Gastroesophageal sphincter (tissue), 4 donors: ENCODE measurements around the gene ATP10D. TPM values are rescaled to one million over a fixed set of nuclear protein-coding genes. Genes with fewer than 3 reads are reported as not detected.

Source experiments
- ATAC-seq: fragments of 150-250 bp; one replicate; pipeline ENCODE4 v1.9.1; 2016; ENCODE audit warnings: mild to moderate bottlenecking, moderate library complexity
- H3K27ac ChIP-seq, 4 donors: fragments of 200-600 bp; sonication (generic) in 3 of 4; 1 replicate in 3 of 4; 2 replicates in 1 of 4; pipeline ENCODE4 v1.5.1; 2016 to 2019
- H3K27me3 ChIP-seq: fragments of 200-600 bp; sonication (generic); one replicate; pipeline ENCODE4 v1.5.1; 2019
- H3K36me3 ChIP-seq, 2 donors: fragments of 200-600 bp; sonication (generic); one replicate each; pipeline ENCODE4 v1.5.1; 2019; ENCODE audit warnings: control low read depth in 1 of 2
- H3K4me1 ChIP-seq, 3 donors: fragments of 200-600 bp; sonication (generic); 1 replicate in 2 of 3; 2 replicates in 1 of 3; pipeline ENCODE4 v1.5.1; 2016 to 2019; ENCODE audit warnings: control low read depth in 2 of 3
- H3K4me3 ChIP-seq, 2 donors: fragments of 200-600 bp; sonication (generic); one replicate each; pipeline ENCODE4 v1.5.1; 2019; ENCODE audit warnings: mild to moderate bottlenecking in 1 of 2, moderate library complexity in 1 of 2
- H3K9me3 ChIP-seq, 3 donors: fragments of 200-600 bp; sonication (generic); one replicate each; pipeline ENCODE4 v1.5.1; 2017 to 2019; ENCODE audit warnings: control low read depth in 2 of 3
- CTCF ChIP-seq, 4 experiments: fragments of 200-600 bp in 2 of 4; fragments of 450-650 bp in 2 of 4; sonication (generic) in 1 of 4; IDR thresholded peaks; one replicate each; pipeline ENCODE4 v1.5.1; 2017 to 2019; ENCODE audit warnings: antibody characterized with exemption in 4 of 4, mild to moderate bottlenecking in 2 of 4, moderate library complexity in 2 of 4
- EP300 ChIP-seq: sonication (generic); formaldehyde crosslinking; IDR thresholded peaks from one replicate; pipeline ENCODE4 v1.6.1; 2017; ENCODE audit warnings: antibody characterized with exemption, mild to moderate bottlenecking
- POLR2A ChIP-seq, 2 donors: fragments of 450-650 bp; IDR thresholded peaks; one replicate each; pipeline ENCODE4 v1.6.1; 2017; ENCODE audit warnings: antibody characterized with exemption in 2 of 2, mild to moderate bottlenecking in 2 of 2, moderate library complexity in 1 of 2
- POLR2AphosphoS5 ChIP-seq: sonication (generic); formaldehyde crosslinking; IDR thresholded peaks from one replicate; pipeline ENCODE4 v1.6.1; 2017; ENCODE audit warnings: antibody characterized with exemption
- WGBS, 2 donors: methylation state at CpG; one replicate each; pipeline ENCODE4 v1.1.5; 2018; ENCODE audit warnings: low coverage in 1 of 2; 5-methylcytosine and 5-hydroxymethylcytosine counted together
- total RNA-seq, 4 donors: library from RNA; depleted of rRNA; stranded (reverse); fragments of >200 nt; gene quantifications; one replicate each; pipeline ENCODE4 v1.1.0, GENCODE V29; 2016

The ATP10D gene
- total RNA-seq, 4 donors from 2014 or later: 18.2 to 30.2 (median 21.4) TPM

DNA sequence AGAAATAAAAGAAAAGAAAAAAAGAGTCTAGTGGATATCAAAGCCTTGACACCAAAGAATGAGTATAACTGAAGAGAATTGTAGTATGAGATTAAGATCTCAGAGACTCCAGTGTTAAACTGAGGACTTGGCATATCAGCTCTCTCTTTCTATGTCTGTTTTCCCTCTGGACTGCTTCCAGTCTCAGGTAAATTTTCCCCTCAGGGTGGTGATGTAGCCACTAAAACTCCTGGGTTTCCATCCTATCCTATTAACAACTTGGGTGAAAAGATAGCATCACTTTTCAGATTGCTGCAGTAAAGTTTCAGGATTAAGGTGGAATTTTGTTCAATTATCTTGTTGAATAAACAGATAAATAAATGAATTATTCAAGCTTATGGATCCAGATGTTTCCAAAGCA, 85.7 kb downstream of the ATP10D start:
- Histone ChIP-seq H3K4me3 (no peak overlapping the region), H3K9me3 (no peaks in the 10 kb centered on the region), H3K4me1 (no peaks in the 10 kb centered on the region), H3K27me3 (no peaks in the 10 kb centered on the region), H3K27ac (no peak overlapping the region), H3K36me3 (peaks cover 0 to 84% of the 10 kb centered on the region in 2 donors)
- TF ChIP-seq EP300: no peak
- no peak for TF ChIP-seq CTCF (IDR thresholded peaks at IDR 0.05)
- TF ChIP-seq POLR2A (IDR thresholded peaks at IDR 0.05): no peak
- no peak for ATAC-seq

DNA sequence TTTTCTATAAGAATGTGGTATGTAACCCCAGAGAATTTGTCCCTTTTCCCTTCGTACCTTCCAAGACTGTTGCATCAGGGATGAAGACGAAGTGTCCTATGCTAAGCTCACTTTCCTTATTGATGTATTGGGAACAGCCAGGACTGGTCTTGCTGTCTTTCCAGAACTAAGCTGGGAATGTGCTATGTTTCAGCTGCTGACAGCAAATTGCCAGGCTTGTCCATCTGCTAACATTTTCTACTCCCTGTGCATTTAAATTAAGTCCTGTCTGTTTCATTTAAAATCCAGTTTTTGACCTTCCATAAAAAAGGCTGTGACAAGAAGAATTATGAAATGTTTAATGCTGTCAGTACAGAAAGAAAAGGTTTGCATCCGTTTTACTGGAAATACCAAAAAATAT, 87.9 kb downstream of the ATP10D start:
- Histone ChIP-seq H3K9me3 (no peaks in the 10 kb centered on the region), H3K27ac (no peak overlapping the region), H3K36me3 (peaks cover 0 to 96% of the 10 kb centered on the region in 2 donors), H3K27me3 (no peaks in the 10 kb centered on the region), H3K4me1 (peaks cover 0 to 5% (median 0%) of the 10 kb centered on the region in 3 donors), H3K4me3 (no peak overlapping the region)
- TF ChIP-seq POLR2AphosphoS5 (no peak), EP300 (no peak), CTCF (IDR thresholded peaks at IDR 0.05) (no peak), POLR2A (IDR thresholded peaks at IDR 0.05) (no peak)
- WGBS, 2 donors: 56 to 61% methylated on average over 3 of the region's 3 CpGs
- no peak for ATAC-seq

DNA sequence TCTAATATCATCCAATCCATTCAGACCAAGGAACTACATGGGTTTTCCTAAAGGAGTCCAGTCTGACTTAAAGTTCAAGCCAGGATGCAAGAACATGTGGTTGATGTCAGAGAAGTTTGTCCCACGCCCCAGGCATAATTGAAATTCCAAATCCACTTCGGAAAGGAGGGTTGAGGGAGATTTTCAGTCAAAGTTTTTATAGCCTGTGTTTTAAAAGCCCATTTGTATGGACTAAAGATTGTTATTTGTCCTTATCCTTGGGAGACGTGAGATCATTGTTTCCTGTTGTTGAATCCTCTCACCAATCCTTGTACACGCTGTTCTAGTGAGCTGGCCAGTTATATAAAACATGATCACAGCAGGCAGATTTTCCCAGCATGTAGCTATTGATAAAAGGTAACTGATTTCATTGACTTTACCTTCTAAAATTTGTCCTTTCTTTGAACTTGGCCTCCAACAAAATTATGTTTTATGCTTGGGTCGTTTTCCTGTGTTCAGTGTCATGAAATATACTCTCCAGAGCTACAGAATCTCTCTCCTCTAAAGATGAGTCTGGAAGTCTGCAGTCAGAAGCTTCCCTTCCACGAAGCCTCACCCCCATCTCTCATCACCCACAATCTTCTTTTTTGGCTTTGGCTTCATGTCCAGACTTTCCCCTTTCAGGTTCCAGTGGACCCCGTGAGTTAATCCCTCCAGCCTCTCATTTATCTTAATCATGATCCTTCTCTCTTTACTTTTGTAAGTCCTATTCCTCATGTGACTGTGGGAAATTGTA, 92.9 kb downstream of the ATP10D start:
- WGBS, 2 donors: 36 to 44% methylated on average over 6 to 7 of the region's 7 CpGs
- H3K4me3 ChIP-seq: no peak overlapping the region
- peak; percentile 90 for ATAC-seq
- H3K4me1 ChIP-seq: peaks cover 0 to 18% (median 0%) of the 10 kb centered on the region in 3 donors
- H3K9me3 ChIP-seq: no peaks in the 10 kb centered on the region
- TF ChIP-seq POLR2A (IDR thresholded peaks at IDR 0.05) (no peak), POLR2AphosphoS5 (peak; percentile 46)
- H3K27ac ChIP-seq: peak overlapping the region; percentile 49 to 77 (median 72)
- peaks cover 0 to 99% of the 10 kb centered on the region in 2 donors for H3K36me3 ChIP-seq
- H3K27me3 ChIP-seq: no peaks in the 10 kb centered on the region

GRCh38 chr4:47579235-47579634, 94.2 kb downstream of the ATP10D start:
- H3K4me1 ChIP-seq: peaks cover 0 to 18% (median 0%) of the 10 kb centered on the region in 3 donors
- peaks cover 0 to 99% of the 10 kb centered on the region in 2 donors for H3K36me3 ChIP-seq
- no peak overlapping the region for H3K4me3 ChIP-seq
- peak overlapping the region; percentile 29 to 77 (median 62) for H3K27ac ChIP-seq
- no peaks in the 10 kb centered on the region for H3K27me3 ChIP-seq
- no peak for ATAC-seq
- TF ChIP-seq EP300 (no peak), CTCF (IDR thresholded peaks at IDR 0.05) (no peak), POLR2AphosphoS5 (no peak), POLR2A (IDR thresholded peaks at IDR 0.05) (no peak)
- no peaks in the 10 kb centered on the region for H3K9me3 ChIP-seq
- 83 to 91% methylated on average over 3 of the region's 3 CpGs for WGBS, 2 donors

- WGBS, 2 donors: 100% methylated on average over 1 of the region's 1 CpG
- peaks cover 14 to 79% of the 10 kb centered on the region in 2 donors for H3K36me3 ChIP-seq
These were observed 105.2 kb downstream of the ATP10D start for GRCh38 chr4:47590325-47590724.

GRCh38 chr4:47597696-47598095, 112.6 kb downstream of the ATP10D start:
- Histone ChIP-seq H3K36me3 (peaks cover 0 to 6% of the 10 kb centered on the region in 2 donors), H3K27me3 (no peaks in the 10 kb centered on the region), H3K27ac (no peak overlapping the region), H3K4me3 (no peak overlapping the region), H3K9me3 (no peaks in the 10 kb centered on the region), H3K4me1 (peaks cover 0 to 15% (median 0%) of the 10 kb centered on the region in 3 donors)
- ATAC-seq: no peak
- WGBS, 2 donors: 45% methylated on average over 1 of the region's 1 CpG; no CpG with 5 or more reads in 1 of the 2 donors
- TF ChIP-seq CTCF (IDR thresholded peaks at IDR 0.05): no peak
- no peak for TF ChIP-seq POLR2A (IDR thresholded peaks at IDR 0.05)
- no peak for TF ChIP-seq POLR2AphosphoS5
- TF ChIP-seq EP300: no peak

More at GRCh38 chr4:47590325-47590724, 105.2 kb downstream of the ATP10D start:
- Histone ChIP-seq H3K4me3 (no peak overlapping the region), H3K4me1 (peaks cover 0 to 2% (median 0%) of the 10 kb centered on the region in 3 donors), H3K27me3 (no peaks in the 10 kb centered on the region), H3K27ac (no peak overlapping the region), H3K9me3 (peaks cover 0 to 16% (median 0%) of the 10 kb centered on the region in 3 donors)
- no peak for ATAC-seq
- no peak for TF ChIP-seq EP300
